K562 (cell line): ENCODE data around the gene PPP1R1C. TPM values are rescaled to one million over a fixed set of nuclear protein-coding genes. Genes with fewer than 3 reads are reported as not detected.

ENCODE experiments used
- ATAC-seq: fragments of 200-7000 bp; cut with Tn5 transposase; 3 replicates; pipeline ENCODE4 v1.9.1; 2020; ENCODE audit warnings: moderate library complexity
- BruUV-seq: library from RNA; stranded (reverse); fragments of 400-500 nt; replicated peaks from 2 replicates; lab custom pipeline; 2021; lab: Mats Ljungman, UMichigan
- CTCF ChIA-PET: fragments of 300-600 bp; formaldehyde crosslinking; extraction: SDS; loops from one replicate; lab custom pipeline; 2021; ENCODE audit warnings: low intra/inter-chr PET ratio; lab: Yijun Ruan, JAX
- POLR2A ChIA-PET: fragments of 300-600, 350-650 bp; sonication (Branson Sonifier 250); formaldehyde crosslinking; extraction: SDS; loops from one replicate; lab custom pipeline; 2021; ENCODE audit warnings: antibody characterized with exemption, inconsistent platforms; lab: Yijun Ruan, JAX
- DNase-seq, 4 experiments: peaks; one replicate each; pipeline versions ENCODE4 v3.0.0 to v3.0.0-alpha.2; 2011 to 2018; ENCODE audit warnings: low spot score in 3 of 4, mixed read lengths in 3 of 4; ENCODE audit errors: extremely low read depth in 1 of 4
- FAIRE-seq: peaks from 2 replicates; lab custom pipeline; 2011; peaks lifted over from hg19 to GRCh38; lab: Jason Lieb, UNC
- H2AFZ ChIP-seq: 2 replicates; pipeline ENCODE4 v1.6.0; 2011; ENCODE audit warnings: low read depth, low read length, control low read depth, inconsistent platforms
- H3K27ac ChIP-seq: fragments of 200-600 bp; 3 replicates; pipeline ENCODE4 v1.8.0; 2011; ENCODE audit warnings: low read depth, mild to moderate bottlenecking, control low read depth, inconsistent platforms, low read length, moderate library complexity, mixed read lengths; ENCODE audit errors: extremely low read depth
- H3K27me3 ChIP-seq, 2 experiments: fragments of 300-600 bp in 1 of 2; 2 replicates in 1 of 2; 3 replicates in 1 of 2; pipeline versions ENCODE4 v1.6.0 to v1.8.0; 2011; ENCODE audit warnings: inconsistent platforms in 2 of 2, low read length in 2 of 2, mild to moderate bottlenecking in 1 of 2, mixed read lengths in 1 of 2, moderate library complexity in 1 of 2; ENCODE audit not compliant: control insufficient read depth in 2 of 2, insufficient read depth in 2 of 2
- H3K36me3 ChIP-seq: fragments of 300-600 bp; 3 replicates; pipeline ENCODE4 v1.8.0; 2011; ENCODE audit warnings: mild to moderate bottlenecking, low read length, inconsistent platforms; ENCODE audit not compliant: control insufficient read depth, insufficient read depth
- H3K4me1 ChIP-seq, 2 experiments: fragments of 200-600 bp in 1 of 2; replicated peaks in 1 of 2; 2 replicates in 1 of 2; 3 replicates in 1 of 2; pipeline versions ENCODE4 v1.5.1 to v1.8.0; 2011; ENCODE audit warnings: inconsistent platforms in 2 of 2, low read length in 2 of 2, mild to moderate bottlenecking in 1 of 2, mixed read lengths in 1 of 2, moderate library complexity in 1 of 2; ENCODE audit not compliant: control insufficient read depth in 2 of 2, insufficient read depth in 2 of 2
- H3K4me2 ChIP-seq: 2 replicates; pipeline ENCODE4 v1.6.1; 2011; ENCODE audit warnings: low read length, control low read depth, inconsistent platforms, mixed read lengths; ENCODE audit not compliant: insufficient read depth
- H3K4me3 ChIP-seq: fragments of 200-600 bp; sonication (generic), shearing (Covaris generic); 2 replicates; pipeline ENCODE4 v1.5.1; 2016; ENCODE audit warnings: control low read depth, inconsistent platforms
- H3K79me2 ChIP-seq: fragments of 200-600 bp; 3 replicates; pipeline ENCODE4 v1.8.0; 2011; ENCODE audit warnings: low read length, inconsistent platforms; ENCODE audit not compliant: control insufficient read depth, insufficient read depth
- H3K9ac ChIP-seq, 2 experiments: 2 replicates each; pipeline versions ENCODE4 v1.6.0 to v1.6.1; 2011; ENCODE audit warnings: low read depth in 2 of 2, low read length in 2 of 2, control low read depth in 1 of 2, inconsistent platforms in 1 of 2, mild to moderate bottlenecking in 1 of 2, mixed read lengths in 1 of 2; ENCODE audit not compliant: insufficient read depth in 1 of 2
- H3K9me1 ChIP-seq: one replicate; pipeline ENCODE4 v1.6.0; 2011; ENCODE audit warnings: inconsistent platforms, mild to moderate bottlenecking, low read length, moderate library complexity; ENCODE audit not compliant: control insufficient read depth, insufficient read depth
- H3K9me3 ChIP-seq: replicated peaks from 2 replicates; pipeline ENCODE4 v1.5.1; 2011; ENCODE audit warnings: low read depth, low read length, inconsistent platforms; ENCODE audit not compliant: control insufficient read depth, insufficient read depth
- H4K20me1 ChIP-seq: replicated peaks from 2 replicates; pipeline ENCODE4 v1.6.1; 2011; ENCODE audit warnings: low read length, inconsistent platforms, mixed read lengths; ENCODE audit not compliant: control insufficient read depth, insufficient read depth
- CBFB ChIP-seq: sonication (generic); formaldehyde crosslinking; IDR thresholded peaks from 2 replicates; pipeline ENCODE4 v1.4.0; 2020; ENCODE audit warnings: mild to moderate bottlenecking, missing genetic modification reagents
- CHD4 ChIP-seq: fragments of 200-600 bp; sonication (generic); IDR thresholded peaks from 3 replicates; pipeline ENCODE4 v1.6.1; 2012; ENCODE audit warnings: low read depth, mild to moderate bottlenecking, mixed read lengths, low read length, inconsistent platforms; ENCODE audit not compliant: insufficient read depth, insufficient replicate concordance, poor library complexity, severe bottlenecking
- ESRRB ChIP-seq: fragments of 250-450 bp; sonication (Bioruptor Pico); IDR thresholded peaks from 2 replicates; pipeline ENCODE4 v1.5.0; 2020; ENCODE audit warnings: mild to moderate bottlenecking, moderate library complexity, borderline replicate concordance
- ETV5 ChIP-seq: sonication (generic); formaldehyde crosslinking; IDR thresholded peaks from 2 replicates; pipeline ENCODE4 v1.4.0; 2020; ENCODE audit warnings: low read depth, mild to moderate bottlenecking, missing genetic modification reagents
- MCM3 ChIP-seq: fragments of 450-650 bp; IDR thresholded peaks from 2 replicates; pipeline ENCODE4 v1.6.1; 2016
- MEF2A ChIP-seq: IDR thresholded peaks from 2 replicates; pipeline ENCODE4 v1.6.1; 2011; ENCODE audit warnings: low read depth, mild to moderate bottlenecking, low read length, moderate library complexity; ENCODE audit not compliant: control insufficient read depth
- ZNF696 ChIP-seq: fragments of 250-450 bp; sonication (Bioruptor Pico); conservative IDR thresholded peaks from 2 replicates; pipeline ENCODE4 v1.4.0; 2020; ENCODE audit warnings: mild to moderate bottlenecking, moderate library complexity
- WGBS: fragments of 100-300 bp; shearing (Covaris generic); methylation state at CpG from one replicate; pipeline ENCODE4 v1.1.6; 2016; ENCODE audit warnings: low coverage, mixed read lengths; ENCODE audit not compliant: insufficient coverage; ENCODE audit errors: missing lambda C conversion rate; 5-methylcytosine and 5-hydroxymethylcytosine counted together
- in situ Hi-C: fragments of 300-500 bp; cut with MboI; formaldehyde crosslinking; loops from 4 replicates; pipeline ENCODE4 v1.15.0; 2018; ENCODE audit warnings: inconsistent platforms, mixed read lengths
- intact Hi-C: fragments of 100-400 bp; cut with micrococcal nuclease; formaldehyde crosslinking; loops from 2 replicates; pipeline ENCODE4 v1.14.2; 2022
- polyA plus RNA-seq, 8 experiments: library from polyadenylated mRNA; depleted of rRNA in 4 of 8; stranded (reverse) in 5 of 8; unstranded in 3 of 8; fragments of >200 nt; fragmentation: Nextera tagmentation in 2 of 8; fragmentation: Illumina TruSeq in 1 of 8; extraction: Ambion mirVana in 2 of 8; extraction: Trizol in 1 of 8; gene quantifications; 2 replicates each; pipeline versions ENCODE4 v1.2.1 to v1.2.3, GENCODE V29; 2011 to 2014; ENCODE audit warnings: inconsistent platforms in 1 of 8, missing spikeins in 1 of 8
- total RNA-seq, 7 experiments: library from RNA; depleted of rRNA in 6 of 7; stranded (reverse); fragments of >200 nt in 6 of 7; fragmentation: Illumina TruSeq in 2 of 7; extraction: Trizol in 2 of 7; gene quantifications; 2 replicates each; pipeline versions ENCODE4 v1.2.1 to v1.2.3, GENCODE V29; 2011 to 2021; ENCODE audit warnings: low replicate concordance in 1 of 7
- TF ChIP-seq, protein P1 (sequence below): fragments of 450-650 bp; IDR thresholded peaks from 2 replicates; pipeline ENCODE4 v1.6.1; 2017; ENCODE audit warnings: antibody characterized with exemption, mild to moderate bottlenecking
- TF ChIP-seq, protein P2 (sequence below): sonication (generic); formaldehyde crosslinking; IDR thresholded peaks from 2 replicates; pipeline ENCODE4 v1.8.1; 2023; ENCODE audit warnings: mild to moderate bottlenecking, missing genetic modification reagents
- TF ChIP-seq, protein P3 (sequence below): sonication (generic); formaldehyde crosslinking; IDR thresholded peaks from 2 replicates; pipeline ENCODE4 v1.8.1; 2023; ENCODE audit warnings: mild to moderate bottlenecking, missing genetic modification reagents
- TF ChIP-seq, protein P4 (sequence below): fragments of 450-650 bp; formaldehyde crosslinking; conservative IDR thresholded peaks from 2 replicates; pipeline ENCODE4 v1.4.0; 2022; ENCODE audit warnings: mild to moderate bottlenecking, missing genetic modification characterization

Gene PPP1R1C
- total and polyA plus RNA-seq, 9 of the 15 experiments (the other 6 are each of a cell fraction or from before 2014, with no cell fraction given): 0.09 to 0.64 (median 0.40) TPM; not detected in 2

DNA sequence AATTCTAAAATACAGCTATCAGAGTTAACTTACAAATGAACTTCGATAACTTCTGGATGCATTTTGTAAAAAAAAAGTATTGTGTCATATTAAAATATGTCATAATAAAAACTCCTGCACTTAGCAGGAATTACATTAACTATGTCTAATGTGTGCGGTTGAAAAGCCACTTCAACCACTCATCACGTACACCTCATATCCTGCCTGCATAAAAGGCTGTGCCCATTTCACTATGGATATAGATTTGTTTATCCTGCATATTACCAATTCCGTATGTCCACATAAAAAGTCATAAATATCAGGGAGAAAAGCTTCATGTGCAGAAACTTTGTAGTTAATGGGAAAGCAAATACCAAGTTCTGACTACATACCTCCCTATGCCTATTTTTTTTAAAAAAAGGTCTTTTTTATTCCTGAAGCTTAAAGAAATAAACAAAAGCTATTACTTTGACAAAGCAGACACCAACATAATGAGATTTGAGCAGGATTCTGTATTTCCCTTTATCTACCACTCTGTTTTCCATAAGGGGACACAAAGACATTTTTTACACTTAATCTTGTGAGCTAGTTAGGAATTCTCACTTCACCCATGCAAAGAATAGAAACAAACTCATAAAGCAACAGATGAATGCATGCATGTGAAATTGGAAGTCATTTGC lies 96.1 kb downstream of the PPP1R1C start:
- no peaks in the 10 kb centered on the region for H3K9me1 ChIP-seq
- no peak overlapping the region for H3K4me2 ChIP-seq
- no TSS peak for BruUV-seq
- no peaks in the 10 kb centered on the region for H3K79me2 ChIP-seq
- FAIRE-seq (no peak), ATAC-seq (no peak), DNase-seq (no peak)
- no peaks in the 10 kb centered on the region for H3K4me1 ChIP-seq
- ChIA-PET CTCF (interaction anchor here (0.7 kb wide), 1 partner anchor 13 kb away, joined by 3 read pairs; no protein-coding TSS in a partner anchor), POLR2A (no interaction called here)
- intact Hi-C loops (no loop called here), in situ Hi-C loops (no loop called here)
- no peaks in the 10 kb centered on the region for H3K27me3 ChIP-seq
- no peak overlapping the region for H2AFZ ChIP-seq
- no peaks in the 10 kb centered on the region for H3K36me3 ChIP-seq
- no peak overlapping the region for H3K27ac ChIP-seq
- no peaks in the 10 kb centered on the region for H3K9me3 ChIP-seq
- H4K20me1 ChIP-seq: no peaks in the 10 kb centered on the region
- no peak overlapping the region for H3K4me3 ChIP-seq
- no peak overlapping the region for H3K9ac ChIP-seq
- 0% methylated on average over 4 of the region's 4 CpGs for WGBS
- no peak for TF ChIP-seq MCM3
- TF ChIP-seq, protein P1, sequence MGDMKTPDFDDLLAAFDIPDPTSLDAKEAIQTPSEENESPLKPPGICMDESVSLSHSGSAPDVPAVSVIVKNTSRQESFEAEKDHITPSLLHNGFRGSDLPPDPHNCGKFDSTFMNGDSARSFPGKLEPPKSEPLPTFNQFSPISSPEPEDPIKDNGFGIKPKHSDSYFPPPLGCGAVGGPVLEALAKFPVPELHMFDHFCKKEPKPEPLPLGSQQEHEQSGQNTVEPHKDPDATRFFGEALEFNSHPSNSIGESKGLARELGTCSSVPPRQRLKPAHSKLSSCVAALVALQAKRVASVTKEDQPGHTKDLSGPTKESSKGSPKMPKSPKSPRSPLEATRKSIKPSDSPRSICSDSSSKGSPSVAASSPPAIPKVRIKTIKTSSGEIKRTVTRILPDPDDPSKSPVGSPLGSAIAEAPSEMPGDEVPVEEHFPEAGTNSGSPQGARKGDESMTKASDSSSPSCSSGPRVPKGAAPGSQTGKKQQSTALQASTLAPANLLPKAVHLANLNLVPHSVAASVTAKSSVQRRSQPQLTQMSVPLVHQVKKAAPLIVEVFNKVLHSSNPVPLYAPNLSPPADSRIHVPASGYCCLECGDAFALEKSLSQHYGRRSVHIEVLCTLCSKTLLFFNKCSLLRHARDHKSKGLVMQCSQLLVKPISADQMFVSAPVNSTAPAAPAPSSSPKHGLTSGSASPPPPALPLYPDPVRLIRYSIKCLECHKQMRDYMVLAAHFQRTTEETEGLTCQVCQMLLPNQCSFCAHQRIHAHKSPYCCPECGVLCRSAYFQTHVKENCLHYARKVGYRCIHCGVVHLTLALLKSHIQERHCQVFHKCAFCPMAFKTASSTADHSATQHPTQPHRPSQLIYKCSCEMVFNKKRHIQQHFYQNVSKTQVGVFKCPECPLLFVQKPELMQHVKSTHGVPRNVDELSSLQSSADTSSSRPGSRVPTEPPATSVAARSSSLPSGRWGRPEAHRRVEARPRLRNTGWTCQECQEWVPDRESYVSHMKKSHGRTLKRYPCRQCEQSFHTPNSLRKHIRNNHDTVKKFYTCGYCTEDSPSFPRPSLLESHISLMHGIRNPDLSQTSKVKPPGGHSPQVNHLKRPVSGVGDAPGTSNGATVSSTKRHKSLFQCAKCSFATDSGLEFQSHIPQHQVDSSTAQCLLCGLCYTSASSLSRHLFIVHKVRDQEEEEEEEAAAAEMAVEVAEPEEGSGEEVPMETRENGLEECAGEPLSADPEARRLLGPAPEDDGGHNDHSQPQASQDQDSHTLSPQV: no peak
- TF ChIP-seq CHD4: no peak
- no peak for TF ChIP-seq CBFB (CRISPR knock-in tag)
- TF ChIP-seq, protein P2, sequence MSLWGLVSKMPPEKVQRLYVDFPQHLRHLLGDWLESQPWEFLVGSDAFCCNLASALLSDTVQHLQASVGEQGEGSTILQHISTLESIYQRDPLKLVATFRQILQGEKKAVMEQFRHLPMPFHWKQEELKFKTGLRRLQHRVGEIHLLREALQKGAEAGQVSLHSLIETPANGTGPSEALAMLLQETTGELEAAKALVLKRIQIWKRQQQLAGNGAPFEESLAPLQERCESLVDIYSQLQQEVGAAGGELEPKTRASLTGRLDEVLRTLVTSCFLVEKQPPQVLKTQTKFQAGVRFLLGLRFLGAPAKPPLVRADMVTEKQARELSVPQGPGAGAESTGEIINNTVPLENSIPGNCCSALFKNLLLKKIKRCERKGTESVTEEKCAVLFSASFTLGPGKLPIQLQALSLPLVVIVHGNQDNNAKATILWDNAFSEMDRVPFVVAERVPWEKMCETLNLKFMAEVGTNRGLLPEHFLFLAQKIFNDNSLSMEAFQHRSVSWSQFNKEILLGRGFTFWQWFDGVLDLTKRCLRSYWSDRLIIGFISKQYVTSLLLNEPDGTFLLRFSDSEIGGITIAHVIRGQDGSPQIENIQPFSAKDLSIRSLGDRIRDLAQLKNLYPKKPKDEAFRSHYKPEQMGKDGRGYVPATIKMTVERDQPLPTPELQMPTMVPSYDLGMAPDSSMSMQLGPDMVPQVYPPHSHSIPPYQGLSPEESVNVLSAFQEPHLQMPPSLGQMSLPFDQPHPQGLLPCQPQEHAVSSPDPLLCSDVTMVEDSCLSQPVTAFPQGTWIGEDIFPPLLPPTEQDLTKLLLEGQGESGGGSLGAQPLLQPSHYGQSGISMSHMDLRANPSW (CRISPR knock-in tag): no peak
- TF ChIP-seq, protein P3, sequence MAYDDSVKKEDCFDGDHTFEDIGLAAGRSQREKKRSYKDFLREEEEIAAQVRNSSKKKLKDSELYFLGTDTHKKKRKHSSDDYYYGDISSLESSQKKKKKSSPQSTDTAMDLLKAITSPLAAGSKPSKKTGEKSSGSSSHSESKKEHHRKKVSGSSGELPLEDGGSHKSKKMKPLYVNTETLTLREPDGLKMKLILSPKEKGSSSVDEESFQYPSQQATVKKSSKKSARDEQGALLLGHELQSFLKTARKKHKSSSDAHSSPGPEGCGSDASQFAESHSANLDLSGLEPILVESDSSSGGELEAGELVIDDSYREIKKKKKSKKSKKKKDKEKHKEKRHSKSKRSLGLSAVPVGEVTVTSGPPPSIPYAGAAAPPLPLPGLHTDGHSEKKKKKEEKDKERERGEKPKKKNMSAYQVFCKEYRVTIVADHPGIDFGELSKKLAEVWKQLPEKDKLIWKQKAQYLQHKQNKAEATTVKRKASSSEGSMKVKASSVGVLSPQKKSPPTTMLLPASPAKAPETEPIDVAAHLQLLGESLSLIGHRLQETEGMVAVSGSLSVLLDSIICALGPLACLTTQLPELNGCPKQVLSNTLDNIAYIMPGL (CRISPR knock-in tag): no peak
- TF ChIP-seq ETV5: no peak
- no peak for TF ChIP-seq ZNF696 (CRISPR knock-in tag)
- TF ChIP-seq MEF2A: no peak
- no peak for TF ChIP-seq ESRRB (CRISPR knock-in tag)
- TF ChIP-seq, protein P4, sequence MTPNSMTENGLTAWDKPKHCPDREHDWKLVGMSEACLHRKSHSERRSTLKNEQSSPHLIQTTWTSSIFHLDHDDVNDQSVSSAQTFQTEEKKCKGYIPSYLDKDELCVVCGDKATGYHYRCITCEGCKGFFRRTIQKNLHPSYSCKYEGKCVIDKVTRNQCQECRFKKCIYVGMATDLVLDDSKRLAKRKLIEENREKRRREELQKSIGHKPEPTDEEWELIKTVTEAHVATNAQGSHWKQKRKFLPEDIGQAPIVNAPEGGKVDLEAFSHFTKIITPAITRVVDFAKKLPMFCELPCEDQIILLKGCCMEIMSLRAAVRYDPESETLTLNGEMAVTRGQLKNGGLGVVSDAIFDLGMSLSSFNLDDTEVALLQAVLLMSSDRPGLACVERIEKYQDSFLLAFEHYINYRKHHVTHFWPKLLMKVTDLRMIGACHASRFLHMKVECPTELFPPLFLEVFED (CRISPR knock-in tag): no peak
